Measurements from ENCODE around the gene SLC4A11.

Gene SLC4A11

GRCh38 chr20:3180319-3180718, 58.7 kb downstream of the SLC4A11 start:
- no peak for DNase-seq (ENCODE audit: low read depth, low spot score)
- no peak overlapping the region for H3K27ac ChIP-seq

DNA sequence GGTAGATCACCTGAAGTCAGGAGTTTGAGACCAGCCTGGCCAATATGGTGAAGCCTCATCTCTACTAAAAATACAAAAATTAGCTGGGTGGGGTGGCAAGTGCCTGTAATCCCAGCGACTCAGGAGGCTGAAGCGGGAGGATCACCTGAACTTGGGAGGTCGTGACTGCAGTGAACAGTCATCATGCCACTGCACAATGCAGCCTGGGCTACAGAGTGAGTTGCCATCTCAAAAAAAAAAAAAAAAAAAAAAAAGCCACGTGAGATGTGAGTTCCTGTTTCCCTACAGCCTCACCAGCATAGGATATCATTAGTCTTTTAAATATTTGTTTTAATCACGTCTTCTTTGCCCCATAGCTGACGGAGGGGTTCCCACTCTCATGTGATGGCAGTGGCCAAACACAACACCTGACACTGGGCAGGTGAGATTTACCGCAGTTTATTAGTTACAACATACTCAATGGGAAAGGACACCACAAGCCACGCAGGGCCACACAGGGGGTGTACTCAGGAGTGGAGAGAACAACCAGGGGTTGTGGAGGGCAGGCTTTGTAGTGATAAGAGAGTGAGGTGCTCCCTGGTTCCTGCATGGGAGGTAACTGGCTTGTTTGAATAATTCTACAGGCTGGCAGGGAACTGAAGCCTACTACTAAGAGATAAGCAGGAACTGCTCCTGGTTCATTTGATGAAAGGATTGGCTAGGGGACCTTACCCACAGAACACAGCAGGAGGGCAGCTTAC, 61.1 kb downstream of the SLC4A11 start:
- DNase-seq (ENCODE audit: low read depth, low spot score): no peak
- H3K27ac ChIP-seq: no peak overlapping the region
